Transverse colon (tissue), 4 donors: ENCODE data around the gene COTL1. TPM values are rescaled to one million over a fixed set of nuclear protein-coding genes. Genes with fewer than 3 reads are reported as not detected.
"Not testable (repeated sequence)": the region's sequence is repeated elsewhere in the genome, so short reads cannot be mapped to it uniquely, and the experiment has no call there.

ENCODE experiments used
- DNase-seq: peaks from one replicate; pipeline ENCODE4 v3.0.0-alpha.2; 2019
- H3K27ac ChIP-seq, 4 donors: fragments of 200-600 bp; sonication (generic); 2 replicates each; pipeline ENCODE4 v1.5.1; 2016 to 2018; ENCODE audit warnings: inconsistent platforms in 4 of 4
- H3K27me3 ChIP-seq: fragments of 200-600 bp; sonication (generic); 2 replicates; pipeline ENCODE4 v1.5.1; 2017; ENCODE audit warnings: inconsistent platforms
- H3K36me3 ChIP-seq, 4 donors: fragments of 200-600 bp; sonication (generic); 2 replicates each; pipeline ENCODE4 v1.5.1; 2017 to 2019; ENCODE audit warnings: inconsistent platforms in 4 of 4
- H3K4me1 ChIP-seq, 4 donors: fragments of 200-600 bp; sonication (generic); 2 replicates each; pipeline ENCODE4 v1.5.1; 2017 to 2020; ENCODE audit warnings: inconsistent platforms in 4 of 4
- H3K4me3 ChIP-seq, 4 donors: fragments of 200-600 bp; sonication (generic); 1 replicate in 1 of 4; 2 replicates in 3 of 4; pipeline versions ENCODE4 v1.5.1 to v1.6.1; 2017 to 2019; ENCODE audit warnings: inconsistent platforms in 4 of 4
- H3K9me3 ChIP-seq, 2 donors: fragments of 200-600 bp; sonication (generic); 2 replicates each; pipeline ENCODE4 v1.5.1; 2017 to 2019; ENCODE audit warnings: inconsistent platforms in 2 of 2
- EP300 ChIP-seq: sonication (generic); formaldehyde crosslinking; IDR thresholded peaks from one replicate; pipeline ENCODE4 v1.6.1; 2017; ENCODE audit warnings: antibody characterized with exemption, low read depth
- POLR2A ChIP-seq: fragments of 450-650 bp; IDR thresholded peaks from one replicate; pipeline ENCODE4 v1.6.1; 2016; ENCODE audit warnings: antibody characterized with exemption, mild to moderate bottlenecking, moderate library complexity
- POLR2AphosphoS5 ChIP-seq, 3 donors: sonication (generic); formaldehyde crosslinking; IDR thresholded peaks; one replicate each; pipeline ENCODE4 v1.6.1; 2016; ENCODE audit warnings: antibody characterized with exemption in 3 of 3
- whole genome bisulfite sequencing, 2 donors: methylation state at CpG; one replicate each; pipeline ENCODE4 v1.1.5; 2018; ENCODE audit warnings: low coverage in 1 of 2; 5-methylcytosine and 5-hydroxymethylcytosine counted together
- in situ Hi-C, 4 donors: fragments of 200-750 bp; cut with MboI; loops; one replicate each; pipeline versions ENCODE4 v1.15.0 to v1.15.1; 2017; ENCODE audit warnings: low sequenced_read_pairs in 3 of 4, low pct_ligation_motif_present in 1 of 4, low pct_unique_long_range_greater_than_20kb in 1 of 4
- intact Hi-C: fragments of 100-400 bp; cut with DNase I; formaldehyde crosslinking; loops from one replicate; pipeline ENCODE4 v1.15.1; 2023; ENCODE audit warnings: low total_unique reads
- total RNA-seq, 4 donors: library from RNA; depleted of rRNA; stranded (reverse); fragments of >200 nt; gene quantifications; one replicate each; pipeline ENCODE4 v1.1.0, GENCODE V29; 2016
- TF ChIP-seq, protein P1 (sequence below), 5 experiments: fragments of 200-600 bp in 3 of 5; fragments of 450-650 bp in 2 of 5; sonication (generic) in 3 of 5; IDR thresholded peaks; 1 replicate in 2 of 5; 2 replicates in 3 of 5; pipeline ENCODE4 v1.5.1; 2016 to 2017; ENCODE audit warnings: antibody characterized with exemption in 5 of 5, inconsistent platforms in 3 of 5, mild to moderate bottlenecking in 2 of 5, moderate library complexity in 1 of 5

COTL1 gene
- total RNA-seq, 4 donors from 2014 or later, result 31.1 to 78.9 (median 47.9) TPM

- in situ Hi-C loops (no loop called here), intact Hi-C loops (no loop called here)
- H3K27ac ChIP-seq, result peak overlapping the region; percentile 67 to 75 (median 70)
- H3K9me3 ChIP-seq, result no peaks in the 10 kb centered on the region
- TF ChIP-seq POLR2AphosphoS5 (IDR thresholded peaks at IDR 0.05) (no peak), EP300 (no peak), POLR2A (no peak)
- TF ChIP-seq, protein P1, sequence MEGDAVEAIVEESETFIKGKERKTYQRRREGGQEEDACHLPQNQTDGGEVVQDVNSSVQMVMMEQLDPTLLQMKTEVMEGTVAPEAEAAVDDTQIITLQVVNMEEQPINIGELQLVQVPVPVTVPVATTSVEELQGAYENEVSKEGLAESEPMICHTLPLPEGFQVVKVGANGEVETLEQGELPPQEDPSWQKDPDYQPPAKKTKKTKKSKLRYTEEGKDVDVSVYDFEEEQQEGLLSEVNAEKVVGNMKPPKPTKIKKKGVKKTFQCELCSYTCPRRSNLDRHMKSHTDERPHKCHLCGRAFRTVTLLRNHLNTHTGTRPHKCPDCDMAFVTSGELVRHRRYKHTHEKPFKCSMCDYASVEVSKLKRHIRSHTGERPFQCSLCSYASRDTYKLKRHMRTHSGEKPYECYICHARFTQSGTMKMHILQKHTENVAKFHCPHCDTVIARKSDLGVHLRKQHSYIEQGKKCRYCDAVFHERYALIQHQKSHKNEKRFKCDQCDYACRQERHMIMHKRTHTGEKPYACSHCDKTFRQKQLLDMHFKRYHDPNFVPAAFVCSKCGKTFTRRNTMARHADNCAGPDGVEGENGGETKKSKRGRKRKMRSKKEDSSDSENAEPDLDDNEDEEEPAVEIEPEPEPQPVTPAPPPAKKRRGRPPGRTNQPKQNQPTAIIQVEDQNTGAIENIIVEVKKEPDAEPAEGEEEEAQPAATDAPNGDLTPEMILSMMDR (IDR thresholded peaks at IDR 0.05), result no peak
- 82 to 88% methylated on average over 5 of the region's 5 CpGs for WGBS, 2 donors
- H3K4me3 ChIP-seq, result no peak overlapping the region
- H3K4me1 ChIP-seq, result peaks cover 0 to 29% (median 13%) of the 10 kb centered on the region in 4 donors
- H3K36me3 ChIP-seq, result no peaks in the 10 kb centered on the region
- no peak for DNase-seq
- no peaks in the 10 kb centered on the region for H3K27me3 ChIP-seq
Measured at GRCh38 chr16:84560269-84560668, 57.6 kb downstream of the COTL1 start.

DNA sequence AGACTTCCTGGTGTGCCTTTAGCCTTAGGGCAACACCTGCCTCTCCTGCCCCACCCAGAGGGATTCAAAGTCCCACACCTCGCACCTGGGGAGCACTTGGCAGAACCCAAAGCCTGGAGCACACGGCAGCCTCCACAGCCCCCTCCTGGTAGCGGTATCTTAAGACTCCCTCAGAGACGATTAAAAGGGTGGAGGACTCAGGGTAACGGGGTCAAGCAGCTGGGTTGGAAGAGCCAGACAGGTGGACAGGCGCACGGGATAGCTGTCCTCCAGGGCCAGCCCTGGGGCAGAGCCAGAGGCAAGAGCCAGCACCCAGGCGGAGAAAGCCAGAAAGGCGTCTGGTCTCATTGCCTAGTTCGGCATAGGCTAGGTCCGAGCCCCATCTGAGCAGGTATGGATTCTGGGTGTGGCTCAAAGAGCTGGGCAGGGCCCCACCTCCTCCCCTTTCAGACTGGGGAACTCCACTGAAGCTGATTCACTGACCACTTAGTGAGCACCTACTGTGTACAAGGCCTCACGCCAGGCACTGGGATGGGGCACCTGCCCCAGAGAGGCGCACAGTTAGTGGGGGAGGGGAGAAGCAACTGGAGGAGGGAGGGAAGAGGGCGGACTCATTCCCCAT, 58.5 kb downstream of the COTL1 start:
- Histone ChIP-seq H3K9me3 (no peaks in the 10 kb centered on the region), H3K36me3 (no peaks in the 10 kb centered on the region), H3K4me1 (peaks cover 0 to 29% (median 13%) of the 10 kb centered on the region in 4 donors), H3K27me3 (no peaks in the 10 kb centered on the region), H3K27ac (peak overlapping the region; percentile 67 to 75 (median 70)), H3K4me3 (no peak overlapping the region)
- TF ChIP-seq EP300, result no peak
- TF ChIP-seq POLR2A, result no peak
- TF ChIP-seq, protein P1 (IDR thresholded peaks at IDR 0.05), result peak in 1 of 5 experiments; percentile 28
- TF ChIP-seq POLR2AphosphoS5 (IDR thresholded peaks at IDR 0.05), result peak in 2 of 3 donors; percentile 28 to 42
- in situ Hi-C loops, result no loop called here
- peak; percentile 76 for DNase-seq
- WGBS, 2 donors, result 60 to 100% methylated on average over 1 to 14 of the region's 14 CpGs
- intact Hi-C loops, result no loop called here

- Histone ChIP-seq H3K27ac (peak overlapping the region; percentile 67 to 75 (median 70)), H3K4me1 (peaks cover 0 to 29% (median 13%) of the 10 kb centered on the region in 4 donors)
- DNase-seq, H3K36me3 ChIP-seq, intact Hi-C loops, H3K9me3 ChIP-seq, H3K4me3 ChIP-seq, H3K27me3 ChIP-seq, in situ Hi-C loops: not testable (repeated sequence)
- 56 to 76% methylated on average over 2 to 5 of the region's 5 CpGs for WGBS, 2 donors
Measured at GRCh38 chr16:84558850-84559249, 59.0 kb downstream of the COTL1 start.

DNA sequence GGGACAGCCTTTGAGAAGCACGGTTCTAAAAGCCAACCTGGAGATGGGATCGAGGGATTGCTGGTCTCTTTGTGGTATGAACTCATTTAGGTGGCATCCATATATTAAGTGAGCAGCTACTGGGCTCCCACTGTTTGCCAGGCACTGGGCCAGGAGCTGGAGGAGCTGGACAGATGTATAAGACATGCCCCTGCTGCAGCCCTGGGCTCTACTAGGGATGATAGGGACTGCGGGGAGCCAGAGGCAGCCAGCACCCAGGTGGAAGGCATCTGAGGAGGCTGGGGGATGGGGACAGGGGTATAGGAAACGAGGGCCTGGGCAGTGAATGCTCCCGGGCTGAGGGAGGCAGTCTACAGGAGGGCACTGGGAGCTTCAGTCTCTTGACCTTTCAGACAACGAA, 60.4 kb downstream of the COTL1 start:
- H3K9me3 ChIP-seq, result no peaks in the 10 kb centered on the region
- TF ChIP-seq, protein P1 (IDR thresholded peaks at IDR 0.05), result no peak
- TF ChIP-seq POLR2A (no peak), EP300 (no peak), POLR2AphosphoS5 (IDR thresholded peaks at IDR 0.05) (no peak)
- no peak for DNase-seq
- H3K4me3 ChIP-seq, result no peak overlapping the region
- H3K36me3 ChIP-seq, result no peaks in the 10 kb centered on the region
- peaks cover 0 to 24% (median 12%) of the 10 kb centered on the region in 4 donors for H3K4me1 ChIP-seq
- in situ Hi-C loops (no loop called here), intact Hi-C loops (no loop called here)
- no peaks in the 10 kb centered on the region for H3K27me3 ChIP-seq
- H3K27ac ChIP-seq, result no peak overlapping the region
- WGBS, 2 donors, result 65 to 100% methylated on average over 1 to 6 of the region's 6 CpGs

DNA sequence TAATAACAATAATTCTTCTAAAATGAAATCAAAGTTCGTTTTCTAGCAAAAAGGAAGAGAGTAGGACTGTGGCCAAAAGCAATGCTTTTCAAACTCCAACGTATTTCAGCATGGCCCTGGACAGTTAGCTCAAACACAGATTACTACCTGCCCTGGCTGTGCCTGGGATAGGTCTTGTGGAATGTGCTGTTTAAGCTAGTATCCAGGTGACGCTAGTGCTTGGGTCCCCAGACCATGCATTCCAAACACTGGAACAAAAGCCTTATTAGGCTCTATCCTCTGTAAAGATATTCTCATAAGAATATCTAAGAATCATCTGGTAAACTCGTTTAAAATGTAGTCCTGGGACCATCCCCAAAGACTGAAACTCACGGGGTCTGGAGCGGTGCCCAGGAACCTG, 60.8 kb downstream of the COTL1 start:
- Histone ChIP-seq H3K4me3 (no peak overlapping the region), H3K27me3 (no peaks in the 10 kb centered on the region), H3K4me1 (peaks cover 0 to 20% (median 9%) of the 10 kb centered on the region in 4 donors), H3K27ac (no peak overlapping the region), H3K9me3 (no peaks in the 10 kb centered on the region), H3K36me3 (no peaks in the 10 kb centered on the region)
- 58 to 64% methylated on average over 3 to 6 of the region's 6 CpGs for WGBS, 2 donors
- TF ChIP-seq EP300, result no peak
- TF ChIP-seq, protein P1 (IDR thresholded peaks at IDR 0.05), result no peak
- TF ChIP-seq POLR2AphosphoS5 (IDR thresholded peaks at IDR 0.05), result no peak
- no peak for TF ChIP-seq POLR2A
- no peak for DNase-seq
- in situ Hi-C loops (no loop called here), intact Hi-C loops (no loop called here)
